HG03432 (cell line): Measurements from ENCODE around the gene DGKQ.

Experiments
- ATAC-seq: cut with Tn5 transposase; IDR thresholded peaks from one replicate; pipeline ENCODE4 v1.9.1; 2021; ENCODE audit warnings: mild to moderate bottlenecking, moderate library complexity; ENCODE audit not compliant: unreplicated experiment

Gene DGKQ

GRCh38 chr4:909821-910220, 63.5 kb downstream of the DGKQ start:
- ATAC-seq, result no peak

GRCh38 chr4:909131-909571, 64.2 kb downstream of the DGKQ start:
- ATAC-seq, result no peak
